GM13977 (cell line): ENCODE measurements around the gene TRMT1.
"Not testable (repeated sequence)": the region's sequence is repeated elsewhere in the genome, so short reads cannot be mapped to it uniquely, and the experiment has no call there.

ENCODE experiments used
- DNase-seq: peaks from one replicate; pipeline ENCODE4 v3.0.0; 2012; ENCODE audit warnings: low spot score
- in situ Hi-C: fragments of 300-500 bp; cut with MboI; formaldehyde crosslinking; loops from one replicate; pipeline ENCODE4 v1.12.0; 2022; ENCODE audit warnings: low sequenced_read_pairs, low pct_unique_long_range_greater_than_20kb, mixed read lengths, inconsistent platforms; ENCODE audit not compliant: unreplicated experiment
- TF ChIP-seq, protein P1 (sequence below): IDR thresholded peaks from 2 replicates; pipeline ENCODE4 v1.5.1; 2012; ENCODE audit warnings: mild to moderate bottlenecking, control low read depth; ENCODE audit not compliant: insufficient read depth; ENCODE audit errors: extremely low read depth, missing control alignments

Gene TRMT1

GRCh38 chr19:13149628-13150186, 33.2 kb upstream of the TRMT1 start:
- TF ChIP-seq, protein P1, sequence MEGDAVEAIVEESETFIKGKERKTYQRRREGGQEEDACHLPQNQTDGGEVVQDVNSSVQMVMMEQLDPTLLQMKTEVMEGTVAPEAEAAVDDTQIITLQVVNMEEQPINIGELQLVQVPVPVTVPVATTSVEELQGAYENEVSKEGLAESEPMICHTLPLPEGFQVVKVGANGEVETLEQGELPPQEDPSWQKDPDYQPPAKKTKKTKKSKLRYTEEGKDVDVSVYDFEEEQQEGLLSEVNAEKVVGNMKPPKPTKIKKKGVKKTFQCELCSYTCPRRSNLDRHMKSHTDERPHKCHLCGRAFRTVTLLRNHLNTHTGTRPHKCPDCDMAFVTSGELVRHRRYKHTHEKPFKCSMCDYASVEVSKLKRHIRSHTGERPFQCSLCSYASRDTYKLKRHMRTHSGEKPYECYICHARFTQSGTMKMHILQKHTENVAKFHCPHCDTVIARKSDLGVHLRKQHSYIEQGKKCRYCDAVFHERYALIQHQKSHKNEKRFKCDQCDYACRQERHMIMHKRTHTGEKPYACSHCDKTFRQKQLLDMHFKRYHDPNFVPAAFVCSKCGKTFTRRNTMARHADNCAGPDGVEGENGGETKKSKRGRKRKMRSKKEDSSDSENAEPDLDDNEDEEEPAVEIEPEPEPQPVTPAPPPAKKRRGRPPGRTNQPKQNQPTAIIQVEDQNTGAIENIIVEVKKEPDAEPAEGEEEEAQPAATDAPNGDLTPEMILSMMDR, result no peak
- in situ Hi-C loops, result no loop called here
- no peak for DNase-seq

GRCh38 chr19:13149173-13149627, 32.7 kb upstream of the TRMT1 start:
- DNase-seq, in situ Hi-C loops: not testable (repeated sequence)

DNA sequence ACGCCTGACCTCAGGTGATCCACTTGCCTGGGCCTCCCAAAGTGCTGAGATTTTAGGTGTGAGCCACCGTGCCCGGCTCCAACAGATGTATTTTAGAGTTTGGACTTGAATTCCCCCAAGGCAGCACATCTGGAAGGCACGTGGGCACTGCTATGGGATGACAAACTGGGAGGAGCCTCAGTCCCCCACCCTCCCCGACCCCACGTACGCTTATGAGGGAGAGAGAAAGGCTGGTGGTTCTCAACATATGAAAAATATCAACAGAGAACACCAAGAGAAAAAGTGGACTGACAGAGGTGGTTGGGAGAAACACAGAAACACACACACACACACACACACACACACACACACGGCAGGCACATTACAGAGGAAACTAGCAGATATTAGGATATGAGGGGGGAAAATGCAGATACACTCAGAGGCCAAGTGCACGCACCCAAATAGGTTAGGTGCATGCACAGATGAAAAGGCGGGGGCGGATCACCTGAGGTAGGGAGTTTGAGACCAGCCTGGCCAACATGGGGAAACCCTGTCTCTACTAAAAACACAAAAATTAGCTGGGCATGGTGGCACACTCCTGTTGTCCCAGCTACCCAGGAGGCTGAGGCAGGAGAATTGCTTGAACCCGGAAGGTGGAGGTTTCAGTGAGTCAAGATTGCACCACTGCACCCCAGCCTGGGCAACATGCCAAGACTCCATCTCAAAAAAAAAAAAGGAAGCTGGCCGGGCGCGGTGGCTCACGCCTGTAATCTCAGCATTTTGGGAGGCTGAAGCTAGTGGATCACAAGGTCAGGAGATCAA, 30.4 kb upstream of the TRMT1 start:
- TF ChIP-seq, protein P1, result no peak
- DNase-seq, result no peak
- in situ Hi-C loops, result no loop called here

DNA sequence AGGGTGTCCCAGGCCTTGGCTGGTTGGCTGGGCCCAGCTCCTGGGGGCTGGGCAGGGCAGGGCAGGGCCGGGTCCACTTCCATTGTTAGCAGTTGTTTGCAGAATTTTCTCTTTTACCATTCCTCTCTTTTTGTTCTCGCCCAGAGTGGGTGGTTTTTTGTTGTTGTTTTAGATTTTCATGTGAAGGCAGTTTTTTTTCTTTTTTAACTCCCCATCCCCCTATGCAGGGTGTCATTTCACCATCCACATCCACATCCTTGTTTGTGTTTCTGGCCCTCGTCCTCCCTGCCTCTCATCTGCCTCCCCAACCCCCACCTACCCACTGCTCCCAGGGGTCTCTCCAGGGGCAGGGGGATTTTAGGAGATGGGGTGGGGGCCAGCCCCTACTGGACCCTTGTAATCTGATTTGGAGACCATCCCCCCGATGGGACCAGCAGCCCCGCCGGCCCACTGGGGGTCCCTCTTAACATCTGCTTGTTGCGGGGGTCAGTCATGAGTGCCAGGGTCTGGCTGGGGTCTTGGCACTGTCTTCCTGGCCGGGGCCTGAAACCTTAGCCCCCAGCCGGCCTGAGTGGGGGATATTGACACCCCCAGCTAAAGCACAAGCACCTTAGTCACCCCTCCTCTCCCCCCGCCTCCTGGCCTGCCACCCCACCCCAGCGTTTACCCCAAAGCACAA, 23.2 kb upstream of the TRMT1 start:
- TF ChIP-seq, protein P1, result no peak
- DNase-seq, result no peak
- in situ Hi-C loops, result no loop called here

DNA sequence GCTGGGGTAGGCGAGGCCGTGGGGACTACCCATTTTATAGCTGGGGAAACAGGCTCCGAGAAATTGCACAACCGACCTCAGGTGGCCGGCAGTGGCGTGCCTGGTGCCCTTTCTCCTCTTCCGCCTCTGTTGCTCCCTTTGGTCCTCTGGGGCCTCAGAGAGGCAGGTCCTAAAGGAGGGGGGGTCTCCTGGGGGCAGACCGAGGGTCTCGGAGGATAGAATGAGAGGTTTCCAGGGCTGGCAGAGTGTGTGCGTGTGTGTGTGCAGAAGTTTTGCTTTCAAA, 22.3 kb upstream of the TRMT1 start:
- TF ChIP-seq, protein P1, result no peak
- no peak for DNase-seq
- in situ Hi-C loops, result no loop called here

DNA sequence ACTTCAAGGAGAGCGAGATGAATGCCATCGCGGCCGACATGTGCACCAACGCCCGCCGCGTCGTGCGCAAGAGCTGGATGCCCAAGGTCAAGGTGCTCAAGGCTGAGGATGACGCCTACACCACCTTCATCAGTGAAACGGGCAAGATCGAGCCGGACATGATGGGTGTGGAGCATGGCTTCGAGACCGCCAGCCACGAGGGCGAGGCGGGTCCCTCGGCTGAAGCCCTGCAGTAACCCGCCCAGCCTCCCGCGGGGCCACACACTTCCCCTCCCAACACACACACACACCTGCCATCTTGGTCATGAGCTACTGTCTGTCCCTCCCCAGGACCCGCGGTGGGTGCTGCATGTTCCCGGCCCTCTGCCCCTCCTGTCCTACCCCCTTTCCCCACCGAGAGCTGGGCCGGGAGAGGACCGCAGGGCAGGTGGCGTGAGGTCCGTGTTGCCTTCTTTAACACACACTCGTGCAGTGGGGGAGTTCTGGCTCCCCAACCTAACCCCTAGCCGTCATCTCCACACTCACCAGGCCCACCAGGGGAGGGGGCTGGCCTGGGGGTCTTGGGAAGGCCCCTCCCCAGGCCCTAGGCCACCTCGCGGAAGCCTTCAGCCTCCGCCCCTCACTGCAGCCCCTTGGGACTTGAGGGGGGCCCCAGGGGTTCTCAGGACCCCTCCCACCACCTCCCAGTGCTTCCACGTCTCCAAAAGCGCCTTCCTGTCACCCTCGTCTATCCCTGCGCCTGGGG, 21.8 kb upstream of the TRMT1 start:
- in situ Hi-C loops, result no loop called here
- TF ChIP-seq, protein P1, result no peak
- DNase-seq, result no peak
